Upper lobe of right lung (tissue), 1 donor: ENCODE results near the gene R3HDM2. TPM values are rescaled to one million over a fixed set of nuclear protein-coding genes. Genes with fewer than 3 reads are reported as not detected.
A peak's percentile ranks its signal among the peaks of the same experiment; 100 is the strongest.

Experiments used
- ATAC-seq: fragments of 200-7000 bp; cut with Tn5 transposase; one replicate; pipeline ENCODE4 v1.9.1; 2020; ENCODE audit warnings: mild to moderate bottlenecking, moderate library complexity
- DNase-seq: peaks from one replicate; pipeline ENCODE4 v3.0.0-alpha.2; 2020
- H3K27ac ChIP-seq: fragments of 200-600 bp; one replicate; pipeline ENCODE4 v1.8.0; 2022
- H3K27me3 ChIP-seq: fragments of 200-600 bp; one replicate; pipeline ENCODE4 v1.8.0; 2022; ENCODE audit warnings: mild to moderate bottlenecking
- H3K36me3 ChIP-seq: fragments of 200-600 bp; one replicate; pipeline ENCODE4 v1.8.0; 2022
- H3K4me1 ChIP-seq: fragments of 200-600 bp; one replicate; pipeline ENCODE4 v1.8.0; 2022
- H3K4me3 ChIP-seq: fragments of 200-600 bp; one replicate; pipeline ENCODE4 v1.8.0; 2022; ENCODE audit warnings: mild to moderate bottlenecking
- H3K9me3 ChIP-seq: fragments of 200-600 bp; one replicate; pipeline ENCODE4 v1.8.0; 2022
- CTCF ChIP-seq: fragments of 200-600 bp; IDR thresholded peaks from one replicate; pipeline ENCODE4 v1.8.0; 2022; ENCODE audit warnings: antibody characterized with exemption
- intact Hi-C: fragments of 100-400 bp; cut with DNase I; formaldehyde crosslinking; loops from one replicate; pipeline ENCODE4 v1.11.0; 2022
- total RNA-seq: library from RNA; stranded (reverse); fragmentation: NEBNext Ultra II Directional; extraction: Animal tissue kit (Norgen Biotek cat#: 25700); gene quantifications from one replicate; pipeline ENCODE4 v1.2.1, GENCODE V29; 2021
- donor health status: DM: no; HTN: yes; CAD: no; lungs with severe emphysema.

The R3HDM2 gene
- total RNA-seq, 1 donor from 2014 or later, result 81.0 TPM

DNA sequence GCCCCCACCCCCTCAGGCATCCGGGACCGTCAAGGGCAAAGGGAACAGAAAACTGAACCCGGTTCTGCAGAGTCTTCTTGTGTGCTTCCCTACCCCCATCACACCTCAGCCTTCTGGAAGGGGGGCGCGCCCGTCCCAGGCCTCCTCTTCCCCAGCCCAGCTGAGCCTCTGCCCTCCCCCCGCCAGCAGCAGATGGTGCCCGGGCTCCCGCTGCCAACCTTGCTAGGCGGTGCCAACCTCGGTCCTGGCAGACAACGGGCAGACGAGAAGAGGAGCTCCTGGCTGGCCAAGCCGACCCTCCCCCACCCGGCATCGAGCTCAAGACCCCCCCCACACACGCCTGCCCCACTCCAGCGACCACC lies 188.5 kb downstream of the R3HDM2 start:
- DNase-seq (peak; percentile 71), ATAC-seq (no peak)
- Histone ChIP-seq H3K36me3 (no peaks in the 10 kb centered on the region), H3K27ac (no peak overlapping the region), H3K4me3 (no peak overlapping the region), H3K9me3 (no peaks in the 10 kb centered on the region), H3K4me1 (peaks cover 56% of the 10 kb centered on the region), H3K27me3 (peaks cover 65% of the 10 kb centered on the region)
- intact Hi-C loops, result no loop called here
- TF ChIP-seq CTCF, result no peak

DNA sequence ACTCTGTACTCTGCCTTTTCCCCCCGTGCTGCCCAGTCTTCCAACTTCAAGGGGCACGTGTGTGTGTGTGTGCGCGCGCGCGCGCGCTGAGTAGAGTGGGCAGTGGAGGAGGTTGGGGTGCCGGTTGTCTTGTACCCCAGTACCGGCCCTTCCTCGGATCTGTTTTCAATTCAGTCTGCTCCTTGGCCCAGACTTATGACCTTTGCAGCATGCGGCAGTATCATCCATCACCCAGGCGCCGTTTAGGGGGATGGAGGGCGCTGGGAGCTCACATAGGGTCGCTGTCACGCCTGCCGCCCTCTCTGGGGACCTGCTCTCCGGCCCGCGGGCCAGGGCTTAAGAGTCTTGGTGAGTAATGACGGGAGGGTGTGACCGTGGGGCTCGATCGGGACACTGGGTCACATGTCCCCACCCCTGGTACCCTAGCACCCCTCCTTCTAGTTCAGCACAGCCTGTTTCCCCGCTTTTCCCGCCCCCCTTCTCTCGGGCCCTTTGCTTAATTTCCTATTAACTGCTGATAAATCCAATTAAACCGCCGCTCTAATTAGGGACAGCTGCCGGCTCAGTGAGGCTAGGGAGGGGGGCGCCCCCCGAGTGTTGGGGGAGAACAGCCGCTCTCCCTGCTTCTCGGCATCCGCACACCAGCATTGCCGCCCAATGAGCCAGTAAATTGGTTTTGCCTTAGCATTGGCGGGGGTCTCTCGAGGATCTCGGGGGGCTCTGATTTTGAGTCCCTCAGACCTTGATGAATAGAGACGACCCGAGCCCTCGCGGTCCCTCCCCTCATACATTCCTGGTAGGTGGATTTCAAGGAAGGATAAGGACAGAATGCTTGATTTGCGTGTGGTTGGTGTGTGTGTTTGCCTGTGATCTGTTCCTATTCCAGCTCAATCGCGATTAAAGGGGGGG lies 189.2 kb downstream of the R3HDM2 start:
- H3K9me3 ChIP-seq, result no peaks in the 10 kb centered on the region
- ATAC-seq, result no peak
- no peaks in the 10 kb centered on the region for H3K36me3 ChIP-seq
- H3K4me1 ChIP-seq, result peaks cover 56% of the 10 kb centered on the region
- H3K27me3 ChIP-seq, result peaks cover 72% of the 10 kb centered on the region
- intact Hi-C loops, result no loop called here
- no peak for TF ChIP-seq CTCF
- H3K4me3 ChIP-seq, result no peak overlapping the region
- H3K27ac ChIP-seq, result no peak overlapping the region
- peak; percentile 65 for DNase-seq

GRCh38 chr12:57240926-57241401 lies 189.9 kb downstream of the R3HDM2 start:
- Histone ChIP-seq H3K9me3 (no peaks in the 10 kb centered on the region), H3K4me3 (peak overlapping the region; percentile 52), H3K36me3 (no peaks in the 10 kb centered on the region), H3K27ac (no peak overlapping the region), H3K27me3 (peaks cover 79% of the 10 kb centered on the region), H3K4me1 (peaks cover 56% of the 10 kb centered on the region)
- TF ChIP-seq CTCF, result no peak
- intact Hi-C loops, result no loop called here
- DNase-seq (peak; percentile 64), ATAC-seq (no peak)

DNA sequence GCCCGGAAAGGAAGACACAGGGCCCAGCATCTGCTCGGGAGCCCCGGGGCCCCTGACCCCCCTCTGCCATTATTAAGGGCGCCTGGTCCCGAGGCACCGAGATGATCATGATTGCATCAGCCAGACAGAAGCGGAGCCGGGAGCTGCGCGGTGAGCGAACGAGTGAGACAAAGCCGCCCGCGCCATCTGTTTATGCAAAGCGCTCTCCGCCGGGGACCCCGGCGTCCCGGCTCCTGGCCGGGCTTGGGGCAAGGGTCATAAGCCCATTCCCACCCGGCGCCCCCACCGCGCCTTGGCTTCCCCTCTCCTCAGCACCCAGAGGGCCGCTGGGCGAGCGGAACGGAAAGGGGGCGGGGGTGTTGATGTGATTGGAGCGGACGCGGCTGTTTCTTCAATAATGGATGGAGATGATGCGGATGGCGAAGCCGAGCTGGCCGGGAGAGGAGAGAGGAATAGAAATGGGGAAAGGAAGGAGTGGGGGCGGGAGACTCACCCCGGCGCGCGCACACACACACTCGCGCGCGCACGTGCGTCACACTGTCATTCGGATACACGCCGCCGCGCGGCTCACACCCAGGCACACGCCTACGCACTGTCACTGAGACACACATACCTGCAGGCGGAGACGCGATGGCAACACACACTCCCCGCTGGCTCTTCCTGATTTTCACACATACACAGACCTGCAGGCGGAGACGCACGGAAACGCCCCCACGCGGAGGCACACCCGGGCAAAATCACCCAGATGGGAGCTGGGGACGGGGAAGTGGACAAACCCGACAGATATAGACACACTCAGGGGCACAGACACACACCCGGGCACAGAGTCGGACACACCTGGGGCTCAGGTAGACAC lies 190.5 kb downstream of the R3HDM2 start:
- Histone ChIP-seq H3K9me3 (no peaks in the 10 kb centered on the region), H3K27ac (no peak overlapping the region), H3K4me1 (peaks cover 56% of the 10 kb centered on the region), H3K36me3 (no peaks in the 10 kb centered on the region), H3K4me3 (peak overlapping the region; percentile 52), H3K27me3 (peaks cover 81% of the 10 kb centered on the region)
- TF ChIP-seq CTCF, result no peak
- DNase-seq (peak; percentile 76), ATAC-seq (peak; percentile 11)
- intact Hi-C loops, result no loop called here

DNA sequence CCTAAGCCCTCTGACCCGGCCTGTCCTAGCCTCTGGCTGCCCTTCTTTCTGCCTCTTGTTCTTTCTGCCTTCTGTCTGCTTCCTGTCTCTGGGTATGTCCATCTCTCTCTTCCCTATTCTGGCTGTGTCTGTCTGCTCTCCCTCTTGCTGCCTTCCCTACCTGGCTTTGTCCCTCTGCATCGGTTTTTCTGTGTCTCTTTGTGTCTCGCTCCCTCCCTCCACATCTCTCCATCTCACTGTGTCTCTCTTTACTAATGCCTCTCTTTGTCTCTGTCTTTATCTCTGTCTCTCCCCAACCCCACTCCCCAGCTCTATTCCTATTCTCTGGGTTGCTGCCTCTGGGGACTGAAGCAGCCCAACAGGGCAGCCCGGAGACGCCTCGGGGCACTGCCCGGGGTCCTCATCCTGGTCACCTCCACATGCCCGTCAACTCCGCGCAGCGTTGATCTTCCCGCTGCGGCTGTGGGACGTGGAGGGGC lies 191.2 kb downstream of the R3HDM2 start:
- Histone ChIP-seq H3K27ac (no peak overlapping the region), H3K4me3 (peak overlapping the region; percentile 52), H3K9me3 (no peaks in the 10 kb centered on the region), H3K36me3 (peaks cover 1% of the 10 kb centered on the region), H3K27me3 (peaks cover 79% of the 10 kb centered on the region), H3K4me1 (peaks cover 56% of the 10 kb centered on the region)
- no peak for ATAC-seq
- no peak for TF ChIP-seq CTCF
- intact Hi-C loops, result no loop called here
- no peak for DNase-seq
